ENCODE measurements around the gene ZNF844.
"Not testable (repeated sequence)": the region's sequence is repeated elsewhere in the genome, so short reads cannot be mapped to it uniquely, and the experiment has no call there.

DNA sequence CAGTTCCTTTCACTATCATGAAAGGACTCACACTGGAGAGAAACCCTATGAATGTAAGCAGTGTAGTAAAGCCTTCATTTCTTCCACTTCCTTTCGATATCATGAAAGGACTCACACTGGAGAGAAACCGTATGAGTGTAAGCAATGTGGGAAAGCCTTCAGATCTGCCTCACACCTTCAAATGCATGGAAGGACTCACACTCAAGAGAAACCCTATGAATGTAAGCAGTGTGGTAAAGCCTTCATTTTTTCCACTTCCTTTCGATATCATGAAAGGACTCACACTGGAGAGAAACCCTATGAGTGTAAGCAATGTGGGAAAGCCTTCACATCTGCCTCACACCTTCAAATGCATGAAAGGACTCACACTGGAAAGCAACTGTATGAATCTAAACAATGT, 11.8 kb downstream of the ZNF844 start:
- TF ChIP-seq, protein P1, sequence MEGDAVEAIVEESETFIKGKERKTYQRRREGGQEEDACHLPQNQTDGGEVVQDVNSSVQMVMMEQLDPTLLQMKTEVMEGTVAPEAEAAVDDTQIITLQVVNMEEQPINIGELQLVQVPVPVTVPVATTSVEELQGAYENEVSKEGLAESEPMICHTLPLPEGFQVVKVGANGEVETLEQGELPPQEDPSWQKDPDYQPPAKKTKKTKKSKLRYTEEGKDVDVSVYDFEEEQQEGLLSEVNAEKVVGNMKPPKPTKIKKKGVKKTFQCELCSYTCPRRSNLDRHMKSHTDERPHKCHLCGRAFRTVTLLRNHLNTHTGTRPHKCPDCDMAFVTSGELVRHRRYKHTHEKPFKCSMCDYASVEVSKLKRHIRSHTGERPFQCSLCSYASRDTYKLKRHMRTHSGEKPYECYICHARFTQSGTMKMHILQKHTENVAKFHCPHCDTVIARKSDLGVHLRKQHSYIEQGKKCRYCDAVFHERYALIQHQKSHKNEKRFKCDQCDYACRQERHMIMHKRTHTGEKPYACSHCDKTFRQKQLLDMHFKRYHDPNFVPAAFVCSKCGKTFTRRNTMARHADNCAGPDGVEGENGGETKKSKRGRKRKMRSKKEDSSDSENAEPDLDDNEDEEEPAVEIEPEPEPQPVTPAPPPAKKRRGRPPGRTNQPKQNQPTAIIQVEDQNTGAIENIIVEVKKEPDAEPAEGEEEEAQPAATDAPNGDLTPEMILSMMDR (IDR thresholded peaks at IDR 0.05 in 2 of 3, conservative IDR thresholded peaks at IDR 0.05 in 1 of 3; ENCODE audit: borderline replicate concordance in 1 of 3, insufficient read depth in 1 of 3, low read depth in 2 of 3, low read length in 2 of 3): not testable (repeated sequence)
- TF ChIP-seq POLR2A (IDR thresholded peaks at IDR 0.05; ENCODE audit: borderline replicate concordance, extremely low read depth, insufficient read depth, insufficient read length); EZH2 (IDR thresholded peaks at IDR 0.05); POLR2AphosphoS5 (IDR thresholded peaks at IDR 0.05; ENCODE audit: low read depth, low read length); ZFX (IDR thresholded peaks at IDR 0.05); YY1 (IDR thresholded peaks at IDR 0.05; ENCODE audit: extremely low read depth, insufficient replicate concordance, low read depth, low read length); CEBPB (IDR thresholded peaks at IDR 0.05; ENCODE audit: low read depth); CBX3 (IDR thresholded peaks at IDR 0.05; ENCODE audit: low read depth): not testable (repeated sequence)
- TF ChIP-seq, protein P2, sequence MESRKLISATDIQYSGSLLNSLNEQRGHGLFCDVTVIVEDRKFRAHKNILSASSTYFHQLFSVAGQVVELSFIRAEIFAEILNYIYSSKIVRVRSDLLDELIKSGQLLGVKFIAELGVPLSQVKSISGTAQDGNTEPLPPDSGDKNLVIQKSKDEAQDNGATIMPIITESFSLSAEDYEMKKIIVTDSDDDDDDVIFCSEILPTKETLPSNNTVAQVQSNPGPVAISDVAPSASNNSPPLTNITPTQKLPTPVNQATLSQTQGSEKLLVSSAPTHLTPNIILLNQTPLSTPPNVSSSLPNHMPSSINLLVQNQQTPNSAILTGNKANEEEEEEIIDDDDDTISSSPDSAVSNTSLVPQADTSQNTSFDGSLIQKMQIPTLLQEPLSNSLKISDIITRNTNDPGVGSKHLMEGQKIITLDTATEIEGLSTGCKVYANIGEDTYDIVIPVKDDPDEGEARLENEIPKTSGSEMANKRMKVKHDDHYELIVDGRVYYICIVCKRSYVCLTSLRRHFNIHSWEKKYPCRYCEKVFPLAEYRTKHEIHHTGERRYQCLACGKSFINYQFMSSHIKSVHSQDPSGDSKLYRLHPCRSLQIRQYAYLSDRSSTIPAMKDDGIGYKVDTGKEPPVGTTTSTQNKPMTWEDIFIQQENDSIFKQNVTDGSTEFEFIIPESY (IDR thresholded peaks at IDR 0.05; ENCODE audit: extremely low read depth, insufficient replicate concordance, low read length): not testable (repeated sequence)
